HEK293 (cell line): Measurements from ENCODE around the gene SNCAIP.

Source experiments
- OSR2 ChIP-seq: fragments of 450-650 bp; formaldehyde crosslinking; IDR thresholded peaks from 2 replicates; pipeline ENCODE4 v1.5.1; 2016; ENCODE audit warnings: missing biosample characterization, missing genetic modification characterization
- TCF7L2 ChIP-seq: IDR thresholded peaks from 2 replicates; pipeline ENCODE4 v1.6.1; 2011; ENCODE audit warnings: low read depth, mild to moderate bottlenecking, inconsistent platforms, low read length, moderate library complexity, borderline replicate concordance
- ZBTB48 ChIP-seq: fragments of 450-650 bp; formaldehyde crosslinking; IDR thresholded peaks from 2 replicates; pipeline ENCODE4 v1.5.1; 2016; ENCODE audit warnings: missing biosample characterization, missing genetic modification characterization
- ZNF146 ChIP-seq: fragments of 450-650 bp; formaldehyde crosslinking; IDR thresholded peaks from 2 replicates; pipeline ENCODE4 v1.5.1; 2016; ENCODE audit warnings: missing biosample characterization, missing genetic modification characterization
- ZNF266 ChIP-seq: fragments of 450-650 bp; formaldehyde crosslinking; IDR thresholded peaks from 2 replicates; pipeline ENCODE4 v1.5.1; 2016; ENCODE audit warnings: missing biosample characterization, missing genetic modification characterization, low read depth
- ZNF423 ChIP-seq: fragments of 450-650 bp; formaldehyde crosslinking; IDR thresholded peaks from 2 replicates; pipeline ENCODE4 v1.5.1; 2016; ENCODE audit warnings: missing biosample characterization, missing genetic modification characterization
- ZNF514 ChIP-seq: fragments of 450-650 bp; formaldehyde crosslinking; IDR thresholded peaks from 2 replicates; pipeline ENCODE4 v1.5.1; 2016; ENCODE audit warnings: missing biosample characterization, missing genetic modification characterization
- ZNF660 ChIP-seq: fragments of 450-650 bp; IDR thresholded peaks from 2 replicates; pipeline ENCODE4 v1.5.1; 2018; ENCODE audit warnings: missing biosample characterization, mild to moderate bottlenecking, missing genetic modification characterization
- ZNF707 ChIP-seq: fragments of 450-650 bp; formaldehyde crosslinking; IDR thresholded peaks from 2 replicates; pipeline ENCODE4 v1.5.1; 2016; ENCODE audit warnings: missing biosample characterization, missing genetic modification characterization
- ZNF837 ChIP-seq: fragments of 450-650 bp; formaldehyde crosslinking; IDR thresholded peaks from 2 replicates; pipeline ENCODE4 v1.5.1; 2016; ENCODE audit warnings: missing biosample characterization, missing genetic modification characterization
- TF ChIP-seq, protein P1 (sequence below): fragments of 450-650 bp; formaldehyde crosslinking; IDR thresholded peaks from 2 replicates; pipeline ENCODE4 v1.5.1; 2016; ENCODE audit warnings: missing biosample characterization, missing genetic modification characterization
- TF ChIP-seq, protein P2 (sequence below): fragments of 450-650 bp; formaldehyde crosslinking; IDR thresholded peaks from 2 replicates; pipeline ENCODE4 v1.5.1; 2016; ENCODE audit warnings: missing biosample characterization, missing genetic modification characterization
- TF ChIP-seq, protein P3 (sequence below): sonication (generic); formaldehyde crosslinking; IDR thresholded peaks from 2 replicates; pipeline ENCODE4 v1.8.1; 2022; ENCODE audit warnings: mild to moderate bottlenecking, moderate library complexity, missing genetic modification reagents

DNA sequence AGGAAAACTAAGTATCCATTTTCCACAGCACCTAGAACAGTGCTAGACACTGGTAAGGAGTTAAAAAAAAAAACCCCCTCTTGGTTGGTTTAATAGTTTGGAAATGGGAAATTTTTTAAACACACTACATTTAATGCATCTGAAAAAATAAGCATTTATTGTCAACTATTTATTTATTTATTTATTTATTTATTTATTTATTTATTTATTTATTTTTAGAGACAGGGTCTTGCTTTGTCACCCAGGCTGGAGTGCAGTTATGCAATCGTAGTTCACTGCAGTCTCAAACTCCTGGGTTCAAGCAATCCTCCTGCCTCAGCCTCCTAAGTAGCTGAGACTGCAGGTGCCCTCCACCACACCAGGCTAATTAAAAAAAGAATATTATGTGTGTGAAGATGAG is 51.6 kb downstream of the SNCAIP start:
- TF ChIP-seq, protein P1, sequence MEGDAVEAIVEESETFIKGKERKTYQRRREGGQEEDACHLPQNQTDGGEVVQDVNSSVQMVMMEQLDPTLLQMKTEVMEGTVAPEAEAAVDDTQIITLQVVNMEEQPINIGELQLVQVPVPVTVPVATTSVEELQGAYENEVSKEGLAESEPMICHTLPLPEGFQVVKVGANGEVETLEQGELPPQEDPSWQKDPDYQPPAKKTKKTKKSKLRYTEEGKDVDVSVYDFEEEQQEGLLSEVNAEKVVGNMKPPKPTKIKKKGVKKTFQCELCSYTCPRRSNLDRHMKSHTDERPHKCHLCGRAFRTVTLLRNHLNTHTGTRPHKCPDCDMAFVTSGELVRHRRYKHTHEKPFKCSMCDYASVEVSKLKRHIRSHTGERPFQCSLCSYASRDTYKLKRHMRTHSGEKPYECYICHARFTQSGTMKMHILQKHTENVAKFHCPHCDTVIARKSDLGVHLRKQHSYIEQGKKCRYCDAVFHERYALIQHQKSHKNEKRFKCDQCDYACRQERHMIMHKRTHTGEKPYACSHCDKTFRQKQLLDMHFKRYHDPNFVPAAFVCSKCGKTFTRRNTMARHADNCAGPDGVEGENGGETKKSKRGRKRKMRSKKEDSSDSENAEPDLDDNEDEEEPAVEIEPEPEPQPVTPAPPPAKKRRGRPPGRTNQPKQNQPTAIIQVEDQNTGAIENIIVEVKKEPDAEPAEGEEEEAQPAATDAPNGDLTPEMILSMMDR: no peak
- TF ChIP-seq ZNF423 (tag by site-specific recombination) (no peak), ZNF837 (no peak), ZNF660 (no peak), ZNF514 (no peak), ZBTB48 (tag by site-specific recombination) (no peak), ZNF707 (tag by site-specific recombination) (no peak), ZNF146 (no peak), OSR2 (no peak), TCF7L2 (no peak), ZNF266 (tag by site-specific recombination) (peak; percentile 22; the same call in 1 of the 2 replicates)
- TF ChIP-seq, protein P2, sequence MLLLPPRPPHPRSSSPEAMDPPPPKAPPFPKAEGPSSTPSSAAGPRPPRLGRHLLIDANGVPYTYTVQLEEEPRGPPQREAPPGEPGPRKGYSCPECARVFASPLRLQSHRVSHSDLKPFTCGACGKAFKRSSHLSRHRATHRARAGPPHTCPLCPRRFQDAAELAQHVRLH (tag by site-specific recombination): no peak
- TF ChIP-seq, protein P3, sequence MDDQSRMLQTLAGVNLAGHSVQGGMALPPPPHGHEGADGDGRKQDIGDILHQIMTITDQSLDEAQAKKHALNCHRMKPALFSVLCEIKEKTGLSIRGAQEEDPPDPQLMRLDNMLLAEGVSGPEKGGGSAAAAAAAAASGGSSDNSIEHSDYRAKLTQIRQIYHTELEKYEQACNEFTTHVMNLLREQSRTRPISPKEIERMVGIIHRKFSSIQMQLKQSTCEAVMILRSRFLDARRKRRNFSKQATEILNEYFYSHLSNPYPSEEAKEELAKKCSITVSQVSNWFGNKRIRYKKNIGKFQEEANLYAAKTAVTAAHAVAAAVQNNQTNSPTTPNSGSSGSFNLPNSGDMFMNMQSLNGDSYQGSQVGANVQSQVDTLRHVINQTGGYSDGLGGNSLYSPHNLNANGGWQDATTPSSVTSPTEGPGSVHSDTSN (CRISPR knock-in tag): no peak
